RCC 7860 (cell line): Measurements from ENCODE around the gene STARD10.

Experiments
- DNase-seq: peaks from one replicate; pipeline ENCODE4 v3.0.0-alpha.2; 2015; ENCODE audit warnings: low spot score
- FAIRE-seq: peaks from 2 replicates; lab custom pipeline; 2012; peaks lifted over from hg19 to GRCh38; lab: Jason Lieb, UNC

STARD10 gene

DNA sequence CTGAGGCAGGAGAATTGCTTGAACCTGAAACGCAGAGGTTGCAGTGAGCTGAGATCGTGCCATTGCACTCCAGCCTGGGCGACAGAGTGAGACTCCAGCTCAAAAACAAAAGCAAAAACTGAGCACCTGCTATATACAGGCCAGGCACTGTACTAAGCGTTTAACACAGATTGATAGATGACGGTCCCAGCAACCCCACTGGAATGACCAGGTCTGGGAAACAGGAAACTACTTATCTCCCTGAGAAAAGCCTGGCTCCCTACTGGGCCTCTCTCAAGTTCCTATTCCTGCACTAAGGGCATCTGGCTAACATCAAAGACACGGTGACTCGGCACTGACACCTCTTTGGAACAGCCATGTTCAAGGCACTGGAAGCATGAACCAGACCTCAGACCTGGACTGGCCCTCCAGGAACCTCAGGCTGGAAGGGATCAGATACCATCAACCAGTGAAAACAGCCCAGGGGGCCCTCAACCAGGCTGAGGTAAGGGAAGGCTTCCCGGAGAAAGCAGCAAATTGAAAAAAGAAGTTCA is 58.3 kb downstream of the STARD10 start:
- FAIRE-seq (no peak), DNase-seq (peak; percentile 52)

DNA sequence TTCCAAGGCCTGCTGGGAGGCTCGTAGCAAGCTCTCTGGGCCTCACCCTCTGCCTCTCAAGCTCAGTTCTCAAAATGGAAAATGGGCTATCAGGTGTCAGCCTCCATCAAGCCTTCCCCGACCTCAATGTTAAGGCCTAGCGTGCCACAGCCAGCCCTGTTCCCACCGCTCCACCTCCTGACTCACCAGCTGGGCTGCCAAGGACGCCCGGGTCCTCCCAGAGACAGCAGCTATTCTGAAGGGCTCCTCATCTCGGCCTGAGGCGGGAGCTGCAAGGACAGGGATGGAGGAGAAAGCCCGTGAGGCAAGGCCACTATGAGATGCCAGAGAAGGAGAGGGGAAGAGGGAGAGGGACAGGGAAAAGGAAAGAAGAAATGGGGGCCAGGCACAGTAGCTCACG is 61.5 kb downstream of the STARD10 start:
- FAIRE-seq = no peak
- DNase-seq = no peak

DNA sequence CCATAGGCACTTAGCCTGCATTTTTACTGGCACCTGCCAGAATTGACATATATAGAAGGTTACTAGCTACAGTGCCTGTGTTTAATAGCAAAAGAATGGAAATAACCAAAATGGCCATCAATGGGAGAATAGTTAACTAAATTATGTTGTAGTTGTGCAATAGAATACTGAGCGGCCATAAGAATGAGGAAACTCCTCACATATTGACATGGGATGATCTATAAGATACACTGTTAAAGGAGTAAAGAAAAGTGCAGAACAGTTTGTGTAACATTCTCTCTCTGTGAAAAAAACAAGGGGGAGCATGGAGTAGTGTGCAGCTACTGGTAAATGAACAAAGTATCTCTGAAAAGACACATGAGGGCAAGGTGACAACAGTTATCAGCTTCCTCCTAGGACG is 63.1 kb downstream of the STARD10 start:
- DNase-seq (no peak), FAIRE-seq (no peak)

DNA sequence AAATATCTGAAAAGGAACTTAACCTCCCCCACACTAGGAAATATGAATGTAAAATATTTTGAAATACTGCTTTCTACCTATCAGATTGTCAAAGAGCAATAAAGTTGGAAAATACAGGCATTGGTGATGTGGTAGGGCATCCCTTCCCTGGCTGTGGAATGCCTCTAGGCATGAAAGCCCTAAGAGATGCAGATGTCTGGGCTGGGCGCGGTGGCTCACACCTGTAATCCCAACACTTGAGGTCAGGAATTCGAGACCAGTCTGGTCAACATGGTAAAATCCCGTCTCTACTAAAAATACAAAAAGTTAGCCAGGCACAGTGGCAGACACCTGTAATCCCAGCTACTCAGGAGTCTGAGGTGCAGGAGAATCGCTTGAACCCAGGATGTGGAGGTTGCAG is 63.6 kb downstream of the STARD10 start:
- no peak for DNase-seq
- no peak for FAIRE-seq

DNA sequence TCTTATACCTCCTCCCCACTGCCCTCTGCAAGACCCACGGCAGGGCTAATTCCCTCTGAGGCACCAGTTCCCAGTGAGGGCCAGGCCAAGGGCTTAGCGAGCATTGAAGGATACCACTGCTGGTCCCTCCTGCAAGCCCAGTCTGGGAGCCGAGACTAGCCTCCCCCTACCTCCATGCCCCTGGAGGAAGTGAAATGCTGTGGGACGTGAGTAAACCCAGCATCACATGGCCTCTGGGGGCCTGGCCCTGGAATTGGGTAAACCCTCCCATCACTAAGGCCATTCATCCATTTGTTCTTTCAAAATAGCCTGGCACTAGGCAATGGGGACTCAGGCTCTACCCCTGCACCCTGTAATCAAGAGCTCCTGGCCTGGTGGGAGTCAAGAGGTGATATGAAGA is 66.3 kb downstream of the STARD10 start:
- DNase-seq (no peak), FAIRE-seq (no peak)

DNA sequence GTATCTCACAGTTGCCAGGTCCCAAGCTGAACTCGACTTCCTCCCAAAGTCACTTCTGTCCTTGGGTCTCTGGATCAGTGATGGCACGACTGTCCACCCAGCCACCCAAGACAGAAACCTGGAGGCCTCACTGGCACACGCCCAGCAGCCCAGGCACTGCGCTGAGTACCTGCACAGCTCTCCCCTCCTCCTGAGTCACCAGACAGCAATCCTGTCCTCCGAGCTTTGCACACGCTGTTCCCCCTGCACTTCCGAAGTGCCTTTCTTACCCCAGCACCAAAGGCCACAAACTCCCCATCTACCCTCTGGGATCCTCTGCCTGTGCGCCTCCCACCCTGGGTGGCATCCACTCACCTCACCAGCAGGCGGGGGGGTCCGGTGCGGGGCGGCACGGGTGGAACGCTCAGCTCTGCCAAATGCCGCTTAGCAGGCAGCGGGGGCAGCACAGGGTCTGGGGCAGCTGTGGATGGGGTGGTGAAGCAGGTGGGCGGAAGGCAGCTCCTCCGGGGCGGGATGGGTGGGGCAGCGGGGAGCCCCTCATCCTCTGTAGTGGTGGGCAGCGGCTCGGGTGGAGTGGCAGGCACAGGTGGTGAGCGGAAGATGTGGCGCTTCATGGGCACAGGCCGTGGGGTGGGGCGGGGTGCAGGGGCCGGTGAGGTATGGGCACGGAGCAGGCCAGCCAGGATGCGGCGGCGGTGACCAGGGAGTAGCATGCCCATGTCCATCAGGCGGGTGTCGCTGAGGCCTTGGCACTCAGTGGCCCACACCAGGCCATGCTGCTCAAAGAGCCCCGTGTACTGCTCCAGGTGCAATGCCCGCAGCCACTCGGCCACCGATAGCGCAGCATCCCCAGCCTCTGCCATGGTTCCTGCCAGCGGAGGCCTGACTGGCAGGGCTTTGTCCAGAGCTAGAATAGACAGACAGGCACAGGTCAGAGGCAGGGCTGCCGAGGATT is 67.3 kb downstream of the STARD10 start:
- FAIRE-seq (no peak), DNase-seq (no peak)

DNA sequence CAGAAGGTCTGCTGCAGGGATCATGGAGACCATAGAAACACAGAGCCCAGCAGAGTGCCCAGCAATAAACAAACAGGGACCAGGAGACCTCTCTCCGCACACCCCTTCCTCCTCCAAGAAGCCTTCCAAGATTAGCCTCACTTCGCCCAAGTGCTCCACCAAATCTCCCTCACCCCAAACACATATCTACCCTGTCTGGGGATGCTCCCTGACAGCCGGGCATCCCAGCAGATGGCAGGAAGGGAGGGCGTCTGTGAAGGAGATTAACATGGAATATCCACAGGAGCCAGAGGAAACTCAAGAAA is 68.2 kb downstream of the STARD10 start:
- no peak for DNase-seq
- no peak for FAIRE-seq

DNA sequence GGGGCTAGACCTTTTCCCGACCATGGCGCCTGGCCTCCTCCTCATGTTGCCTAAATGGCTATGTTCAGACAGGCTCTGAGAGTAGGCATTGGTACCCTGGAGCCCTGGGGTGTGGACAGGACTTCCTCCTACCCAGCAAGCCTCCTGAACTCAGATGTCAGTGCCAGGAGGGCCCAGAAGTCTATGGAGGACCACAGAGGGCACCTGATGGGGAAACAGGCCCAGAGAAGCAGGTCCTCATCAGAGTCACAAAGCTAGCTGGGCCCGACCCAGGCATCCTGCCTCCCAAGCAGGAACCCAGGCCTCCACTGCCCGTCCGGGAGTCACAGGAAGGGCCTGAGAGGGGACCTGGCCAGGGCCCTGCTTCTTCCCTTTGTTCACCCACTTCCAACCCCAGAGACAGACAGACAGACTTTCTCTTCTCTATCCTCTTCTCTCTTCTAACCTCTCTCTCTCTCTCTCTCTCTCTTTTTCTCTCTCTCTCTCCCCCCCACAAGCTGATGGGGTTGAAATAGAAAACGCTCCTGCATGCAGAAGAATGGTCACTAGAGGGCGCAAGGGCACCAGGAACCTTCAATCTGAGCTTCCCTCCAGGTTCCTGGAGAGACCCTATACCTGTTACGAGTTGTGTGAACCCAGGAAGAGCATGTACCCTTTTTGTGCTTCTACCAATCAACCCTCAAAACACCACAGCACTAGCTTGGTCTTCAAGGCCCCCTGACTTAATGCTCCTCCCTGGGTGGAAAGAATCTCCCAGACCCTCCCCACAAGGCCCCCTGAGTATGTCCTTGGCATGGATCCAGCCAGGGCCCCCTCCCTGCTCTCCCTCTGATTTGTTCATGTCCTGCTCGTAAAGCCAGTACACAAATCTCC is 68.8 kb downstream of the STARD10 start:
- FAIRE-seq = no peak
- peak; percentile 72 for DNase-seq

DNA sequence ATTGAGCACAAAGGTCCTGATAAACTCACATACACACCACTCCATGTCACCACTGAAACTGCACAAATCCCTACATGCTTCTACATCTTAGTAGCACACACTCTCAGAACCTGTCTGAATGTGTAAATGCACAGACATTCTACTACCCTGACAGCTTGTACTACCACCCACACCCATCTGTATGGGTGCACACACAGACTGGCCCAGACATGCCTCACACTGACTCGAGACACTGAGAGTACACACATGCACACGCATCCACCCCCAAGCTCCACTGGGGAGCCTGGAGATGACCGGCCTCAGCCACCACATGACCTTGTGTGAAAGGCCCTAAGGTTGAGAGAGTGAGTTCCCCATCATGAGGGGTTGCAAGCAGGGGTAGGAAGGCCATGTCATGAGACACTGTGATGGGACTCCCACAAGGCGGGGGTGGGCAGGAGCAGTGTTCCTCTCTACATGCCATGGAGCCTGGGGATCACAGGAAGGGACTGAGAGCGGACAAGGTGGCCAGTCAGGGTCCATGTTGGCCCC is 69.8 kb downstream of the STARD10 start:
- DNase-seq = no peak
- FAIRE-seq = no peak

DNA sequence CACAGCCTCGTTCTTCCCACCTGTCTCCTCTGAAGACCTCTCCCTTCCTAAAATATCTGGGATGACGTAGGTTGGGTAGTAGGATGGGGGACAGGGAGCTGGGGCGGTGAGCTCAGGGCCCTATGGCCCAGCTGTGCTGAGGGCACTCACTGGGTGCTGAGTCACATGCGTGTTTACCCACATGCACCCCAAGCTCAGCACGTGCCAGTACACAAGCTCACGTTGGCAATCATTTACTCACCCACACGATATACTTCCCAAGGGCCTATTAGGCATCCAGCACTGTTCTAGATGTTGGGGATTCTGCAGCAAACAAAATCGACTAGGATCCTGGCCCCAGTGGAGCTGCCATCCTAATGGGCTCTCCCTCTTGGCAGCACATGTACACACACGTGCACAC is 70.3 kb downstream of the STARD10 start:
- DNase-seq = no peak
- FAIRE-seq = no peak

DNA sequence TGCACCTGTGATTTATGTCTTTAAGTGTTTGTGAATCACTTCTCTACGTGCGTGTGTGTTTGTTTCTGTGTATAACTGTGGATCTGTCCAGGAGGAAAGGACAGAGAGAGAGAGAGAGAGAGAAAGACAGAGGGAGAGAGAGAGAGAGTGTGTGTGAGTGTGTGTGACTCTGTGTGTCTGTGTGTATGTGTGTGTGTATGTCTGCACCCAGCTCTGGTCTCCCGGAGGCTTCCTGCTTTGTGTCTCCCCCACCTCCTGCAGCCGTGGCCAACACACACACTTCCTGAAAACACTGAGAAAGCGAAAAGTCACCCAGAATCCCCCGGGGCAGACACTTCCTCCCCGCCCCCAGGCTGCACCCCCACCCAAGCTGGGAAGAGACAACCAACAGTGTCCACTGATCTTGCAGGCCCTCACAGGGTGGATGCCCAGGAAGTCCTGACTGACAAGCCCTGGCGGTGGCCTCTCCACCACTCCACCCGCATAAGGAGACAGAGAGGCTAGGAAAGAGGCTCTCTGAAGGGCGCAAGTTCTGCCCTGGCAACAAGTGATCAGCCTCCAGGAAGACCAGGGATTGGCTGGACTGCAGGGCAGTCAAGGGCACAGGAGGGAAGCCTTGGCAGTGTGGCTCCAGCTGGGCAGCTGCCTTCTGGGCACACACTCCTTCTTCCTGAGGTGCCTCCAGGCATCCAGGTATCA is 71.6 kb downstream of the STARD10 start:
- DNase-seq (peak; percentile 84), FAIRE-seq (peak; percentile 8)

DNA sequence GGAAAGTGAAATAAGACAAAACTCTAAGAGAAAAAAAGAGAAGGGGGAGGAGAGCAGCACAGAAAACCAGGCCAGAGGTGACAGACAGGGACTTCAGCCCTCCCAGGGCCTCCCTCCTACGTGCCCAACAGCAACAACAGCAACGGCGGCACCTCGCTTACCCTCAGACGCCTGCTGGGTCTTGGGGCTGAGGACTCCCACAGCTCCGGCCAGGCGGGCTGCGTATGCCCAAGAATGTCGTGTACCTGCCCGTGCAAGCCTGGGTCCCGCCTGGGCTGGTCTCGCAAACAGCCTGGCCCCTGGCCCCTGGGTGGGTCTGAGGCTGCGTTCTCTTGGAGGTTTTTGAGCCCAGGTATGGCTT is 72.2 kb downstream of the STARD10 start:
- no peak for DNase-seq
- FAIRE-seq = no peak

DNA sequence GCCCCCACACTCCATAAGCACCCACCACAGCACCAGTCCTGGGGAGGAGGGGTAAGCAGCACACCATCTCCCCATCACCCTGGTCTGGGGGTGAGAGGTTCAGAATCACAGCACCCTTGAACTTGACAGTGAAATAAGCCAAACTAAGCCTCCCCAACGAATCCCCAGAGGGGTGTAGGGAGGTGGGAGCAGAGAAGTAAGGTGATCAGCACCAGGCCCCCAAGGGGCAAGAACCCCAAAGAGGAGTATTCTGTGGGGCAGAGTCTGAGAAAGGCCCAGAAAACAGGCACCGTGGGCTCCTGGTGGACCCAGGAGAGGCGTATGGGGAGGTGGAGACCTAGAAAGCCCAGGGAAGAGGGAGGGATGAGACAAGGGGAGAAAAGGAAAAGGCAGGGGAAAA is 72.6 kb downstream of the STARD10 start:
- FAIRE-seq = no peak

DNA sequence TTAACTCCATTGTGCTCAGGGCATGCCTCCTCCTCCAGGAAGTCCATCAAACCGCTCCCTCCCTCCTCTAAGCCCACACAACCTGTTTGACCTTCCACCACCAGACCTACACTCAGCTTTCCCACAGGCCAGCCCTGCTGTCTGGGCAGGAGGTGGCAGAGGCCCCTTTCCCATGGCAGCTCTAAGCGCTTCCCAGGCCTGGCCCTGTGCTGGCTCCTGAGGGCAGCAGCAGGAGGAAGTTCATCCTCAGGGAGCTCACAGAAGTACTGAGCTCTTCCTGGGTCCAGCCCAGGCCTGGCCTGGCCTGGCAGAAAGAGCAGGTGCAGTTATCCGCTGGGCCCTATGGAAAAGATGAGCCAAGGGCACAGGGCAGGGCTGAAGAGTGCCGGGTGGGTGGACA is 73.1 kb downstream of the STARD10 start:
- FAIRE-seq = no peak
- DNase-seq = no peak

More for the DNA sequence above, 72.6 kb downstream of the STARD10 start:
- DNase-seq = no peak

DNA sequence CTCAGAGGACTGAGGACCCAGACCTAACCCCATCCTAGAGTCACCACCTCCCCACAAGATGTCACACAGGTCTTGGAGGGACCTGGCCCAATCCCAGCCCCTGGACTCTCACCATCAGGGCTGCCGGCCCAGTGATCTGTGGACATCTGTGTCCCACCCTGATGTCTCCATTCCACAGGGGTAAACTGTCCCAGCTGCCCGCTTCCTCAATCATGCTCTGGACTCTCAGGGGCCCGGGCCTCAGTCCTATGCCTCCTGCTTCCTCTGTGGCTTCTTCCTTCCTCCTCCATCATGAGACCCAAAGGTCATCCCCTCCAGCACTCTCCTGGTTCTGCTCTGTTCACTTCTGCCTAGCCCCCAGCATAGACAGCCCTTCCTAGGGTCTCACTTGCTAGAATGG is 73.8 kb downstream of the STARD10 start:
- no peak for DNase-seq
- no peak for FAIRE-seq

DNA sequence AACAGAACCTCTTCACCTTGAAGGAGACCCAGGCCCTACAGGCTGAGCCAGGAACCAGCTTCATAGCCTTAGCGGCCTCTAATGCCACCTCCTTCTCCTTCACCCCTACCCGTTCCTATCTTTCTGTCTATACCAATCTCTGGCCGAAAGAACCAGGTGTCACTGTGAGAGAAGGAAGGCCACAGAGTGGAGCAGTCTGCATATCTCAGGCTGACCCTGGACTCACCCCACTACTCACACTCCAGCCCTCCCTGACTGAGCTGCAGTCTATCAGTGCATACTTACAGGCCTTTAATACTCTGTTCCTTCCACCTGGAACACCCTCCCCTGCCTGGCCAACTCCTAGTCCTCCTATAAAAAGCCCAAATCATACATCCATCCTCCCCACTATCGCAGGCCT is 74.3 kb downstream of the STARD10 start:
- no peak for FAIRE-seq
- no peak for DNase-seq

DNA sequence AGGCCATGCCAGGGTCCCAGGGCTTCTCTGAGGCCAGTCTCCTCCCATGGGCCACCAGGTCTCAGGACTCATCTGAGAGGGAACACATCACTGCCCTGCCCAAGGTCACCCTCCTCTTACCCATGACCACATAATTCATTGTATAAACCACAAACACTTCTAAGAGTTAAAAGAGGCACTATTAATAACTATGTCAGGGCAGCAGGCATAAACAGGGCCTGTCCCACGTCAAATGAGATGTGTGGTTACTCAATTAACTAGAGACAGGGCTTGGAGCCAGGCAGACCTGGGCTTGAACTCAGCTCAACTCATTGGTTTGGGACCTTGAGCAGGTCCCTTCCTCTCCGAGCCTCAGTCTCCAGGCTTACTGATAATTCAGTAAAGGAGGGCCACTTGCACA is 74.7 kb downstream of the STARD10 start:
- FAIRE-seq (no peak), DNase-seq (peak; percentile 13)

DNA sequence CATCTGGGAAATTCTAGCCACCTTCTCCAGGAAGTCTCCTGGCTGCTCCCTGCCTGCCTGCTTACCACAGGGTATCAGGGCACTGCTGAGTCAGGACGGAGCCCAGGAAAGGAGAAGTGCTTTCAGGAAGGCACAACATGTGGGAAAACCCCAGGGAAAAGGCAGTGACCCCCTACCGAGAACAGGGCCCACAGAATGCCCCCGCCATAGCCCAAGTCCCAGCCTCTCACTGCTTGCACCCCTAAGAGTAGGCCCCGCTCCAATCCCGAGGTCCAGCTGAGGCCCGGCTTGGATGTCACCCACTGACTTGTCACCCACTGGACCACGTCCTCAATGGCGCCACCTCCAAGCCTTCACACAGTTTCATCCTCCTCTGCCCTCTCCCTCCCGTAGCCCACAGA is 75.7 kb downstream of the STARD10 start:
- DNase-seq (peak; percentile 21), FAIRE-seq (no peak)

DNA sequence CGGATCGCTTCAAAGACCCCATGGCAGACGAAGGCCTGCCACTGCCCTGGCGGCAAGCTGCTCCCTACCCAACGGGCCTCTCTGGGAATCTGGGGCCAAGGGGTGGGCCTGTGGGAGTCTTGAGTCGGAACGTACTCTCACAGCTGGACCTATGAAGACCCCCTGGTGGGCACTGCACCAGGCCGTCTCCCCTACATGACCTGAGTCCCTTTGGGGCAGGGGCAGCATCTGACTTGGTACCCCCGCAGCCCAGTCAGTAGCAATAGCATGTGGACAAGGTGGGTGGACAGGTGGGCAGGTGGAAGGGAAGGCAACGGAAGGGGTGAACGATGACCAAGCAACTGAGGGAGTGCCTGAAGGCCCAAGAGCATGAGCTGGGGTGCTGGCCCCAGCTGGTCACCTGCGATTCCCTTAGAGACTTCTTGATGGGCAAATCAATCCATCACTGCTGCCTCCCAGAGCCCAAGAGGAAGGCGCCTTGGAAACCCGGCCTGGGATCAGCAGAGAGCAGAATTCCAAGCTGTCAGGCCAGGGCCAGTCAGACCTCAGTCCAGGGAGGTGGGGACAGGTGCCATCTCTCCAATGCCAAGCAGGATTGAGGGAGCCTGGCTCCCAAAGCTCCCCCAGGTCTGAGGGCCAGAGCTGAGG is 76.9 kb downstream of the STARD10 start:
- no peak for FAIRE-seq

DNA sequence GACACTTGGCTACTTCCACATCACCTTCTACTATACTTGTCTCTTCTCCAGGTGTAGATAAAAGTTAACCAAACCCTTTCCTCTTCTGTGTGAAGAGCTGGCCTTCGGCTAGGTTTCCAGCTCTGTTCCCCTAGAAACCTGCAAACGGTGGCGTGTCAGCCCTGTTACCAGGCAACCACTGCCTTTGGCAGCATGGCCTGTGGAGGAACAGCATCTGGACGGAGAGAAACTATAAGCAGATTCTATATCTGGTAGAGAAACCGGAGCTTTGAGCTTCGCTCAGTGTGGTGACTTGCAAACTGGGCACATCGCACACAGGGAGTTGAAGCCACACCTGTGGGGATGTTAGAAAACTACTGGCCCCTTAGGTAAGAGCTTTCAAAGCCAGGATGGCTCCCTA is 77.6 kb downstream of the STARD10 start:
- FAIRE-seq (no peak), DNase-seq (no peak)

More for the DNA sequence above, 76.9 kb downstream of the STARD10 start:
- no peak for DNase-seq
